BLaER1 (cell line): ENCODE measurements around the gene KLRD1.
"Not testable (repeated sequence)": the region's sequence is repeated elsewhere in the genome, so short reads cannot be mapped to it uniquely, and the experiment has no call there.

Source experiments
- H3K27ac ChIP-seq: shearing (Covaris generic); formaldehyde crosslinking; 2 replicates; pipeline ENCODE4 v1.8.1; 2022
- H3K27me3 ChIP-seq: shearing (Covaris generic); formaldehyde crosslinking; 2 replicates; pipeline ENCODE4 v1.8.1; 2022
- H3K36me3 ChIP-seq: shearing (Covaris generic); formaldehyde crosslinking; 2 replicates; pipeline ENCODE4 v1.8.1; 2022
- H3K4me1 ChIP-seq: shearing (Covaris generic); formaldehyde crosslinking; 2 replicates; pipeline ENCODE4 v1.8.1; 2022
- H3K4me2 ChIP-seq: shearing (Covaris generic); formaldehyde crosslinking; 2 replicates; pipeline ENCODE4 v1.8.1; 2022
- H3K4me3 ChIP-seq: shearing (Covaris generic); formaldehyde crosslinking; 2 replicates; pipeline ENCODE4 v1.8.1; 2022
- H3K9ac ChIP-seq: shearing (Covaris generic); formaldehyde crosslinking; 2 replicates; pipeline ENCODE4 v1.8.1; 2022
- H3K9me3 ChIP-seq: shearing (Covaris generic); formaldehyde crosslinking; 2 replicates; pipeline ENCODE4 v1.8.1; 2022
- H4K20me1 ChIP-seq: shearing (Covaris generic); formaldehyde crosslinking; 2 replicates; pipeline ENCODE4 v1.8.1; 2022
- Cebpa-rat ChIP-seq: shearing (Covaris generic); IDR thresholded peaks from 2 replicates; pipeline ENCODE4 v1.8.1; 2022

Gene KLRD1

GRCh38 chr12:10293151-10293550 is 14.5 kb upstream of the KLRD1 start:
- no peaks in the 10 kb centered on the region for H4K20me1 ChIP-seq
- no peak overlapping the region for H3K4me3 ChIP-seq
- TF ChIP-seq Cebpa-rat: no peak
- H3K9ac ChIP-seq: no peak overlapping the region
- H3K27me3 ChIP-seq: no peaks in the 10 kb centered on the region
- no peaks in the 10 kb centered on the region for H3K36me3 ChIP-seq
- no peak overlapping the region for H3K27ac ChIP-seq
- H3K4me1 ChIP-seq: no peaks in the 10 kb centered on the region
- H3K9me3 ChIP-seq: no peaks in the 10 kb centered on the region
- no peak overlapping the region for H3K4me2 ChIP-seq

GRCh38 chr12:10293570-10294227 is 14.0 kb upstream of the KLRD1 start:
- Histone ChIP-seq H3K27me3 (no peaks in the 10 kb centered on the region), H3K36me3 (no peaks in the 10 kb centered on the region), H4K20me1 (no peaks in the 10 kb centered on the region), H3K4me1 (no peaks in the 10 kb centered on the region), H3K4me3 (no peak overlapping the region), H3K9me3 (no peaks in the 10 kb centered on the region), H3K9ac (no peak overlapping the region), H3K4me2 (no peak overlapping the region), H3K27ac (no peak overlapping the region)
- no peak for TF ChIP-seq Cebpa-rat

- no peak overlapping the region for H3K9ac ChIP-seq
- no peaks in the 10 kb centered on the region for H4K20me1 ChIP-seq
- H3K4me1 ChIP-seq: no peaks in the 10 kb centered on the region
- TF ChIP-seq Cebpa-rat: no peak
- no peak overlapping the region for H3K27ac ChIP-seq
- H3K4me2 ChIP-seq: no peak overlapping the region
- no peak overlapping the region for H3K4me3 ChIP-seq
- H3K27me3 ChIP-seq: no peaks in the 10 kb centered on the region
- H3K36me3 ChIP-seq: no peaks in the 10 kb centered on the region
- peaks cover 15% of the 10 kb centered on the region for H3K9me3 ChIP-seq
Observed at GRCh38 chr12:10301103-10301502, 6.6 kb upstream of the KLRD1 start.

- TF ChIP-seq Cebpa-rat: no peak
- H3K9me3 ChIP-seq: peaks cover 15% of the 10 kb centered on the region
- no peaks in the 10 kb centered on the region for H3K27me3 ChIP-seq
- no peak overlapping the region for H3K4me2 ChIP-seq
- H3K27ac ChIP-seq: no peak overlapping the region
- H3K4me3 ChIP-seq: no peak overlapping the region
- H3K9ac ChIP-seq: no peak overlapping the region
- no peaks in the 10 kb centered on the region for H3K4me1 ChIP-seq
- no peaks in the 10 kb centered on the region for H3K36me3 ChIP-seq
- no peaks in the 10 kb centered on the region for H4K20me1 ChIP-seq
Observed at GRCh38 chr12:10304161-10304574, 3.5 kb upstream of the KLRD1 start.

DNA sequence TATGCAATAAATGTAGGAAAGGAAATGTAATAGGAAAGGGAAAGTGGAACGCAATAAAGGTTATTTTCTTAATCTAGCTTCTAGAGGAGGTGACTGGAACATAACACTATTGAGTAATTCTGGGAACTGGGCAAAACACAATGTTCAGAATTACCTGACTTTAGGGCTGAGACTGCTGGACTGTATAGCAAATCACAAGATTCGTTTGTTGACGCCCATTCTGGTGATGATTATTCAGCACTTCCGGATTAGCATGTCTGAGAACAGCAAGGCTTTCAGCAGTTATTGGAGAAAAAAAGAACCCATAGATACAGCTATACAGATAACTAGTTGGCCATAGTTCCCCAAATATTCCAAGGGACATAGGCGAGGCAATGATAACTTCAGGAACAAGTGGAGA is 2.3 kb upstream of the KLRD1 start:
- H3K9ac ChIP-seq: no peak overlapping the region
- TF ChIP-seq Cebpa-rat: no peak
- H3K27me3 ChIP-seq: no peaks in the 10 kb centered on the region
- H4K20me1 ChIP-seq: no peaks in the 10 kb centered on the region
- no peaks in the 10 kb centered on the region for H3K4me1 ChIP-seq
- peaks cover 15% of the 10 kb centered on the region for H3K9me3 ChIP-seq
- no peak overlapping the region for H3K4me3 ChIP-seq
- H3K36me3 ChIP-seq: no peaks in the 10 kb centered on the region
- H3K4me2 ChIP-seq: no peak overlapping the region
- H3K27ac ChIP-seq: no peak overlapping the region

GRCh38 chr12:10310926-10311720 is 3.5 kb downstream of the KLRD1 start:
- H3K36me3 ChIP-seq: no peaks in the 10 kb centered on the region
- no peak overlapping the region for H3K4me3 ChIP-seq
- TF ChIP-seq Cebpa-rat: no peak
- H3K27me3 ChIP-seq: no peaks in the 10 kb centered on the region
- no peak overlapping the region for H3K4me2 ChIP-seq
- H3K4me1 ChIP-seq: no peaks in the 10 kb centered on the region
- no peaks in the 10 kb centered on the region for H3K9me3 ChIP-seq
- H3K27ac ChIP-seq: no peak overlapping the region
- no peaks in the 10 kb centered on the region for H4K20me1 ChIP-seq
- H3K9ac ChIP-seq: no peak overlapping the region

GRCh38 chr12:10319388-10319787 is 11.7 kb downstream of the KLRD1 start:
- H4K20me1 ChIP-seq: no peaks in the 10 kb centered on the region
- no peak overlapping the region for H3K4me2 ChIP-seq
- H3K36me3 ChIP-seq: no peaks in the 10 kb centered on the region
- H3K27me3 ChIP-seq: no peaks in the 10 kb centered on the region
- H3K27ac ChIP-seq: no peak overlapping the region
- H3K4me1 ChIP-seq: no peaks in the 10 kb centered on the region
- H3K9me3 ChIP-seq: no peaks in the 10 kb centered on the region
- TF ChIP-seq Cebpa-rat: no peak
- no peak overlapping the region for H3K9ac ChIP-seq
- H3K4me3 ChIP-seq: no peak overlapping the region

DNA sequence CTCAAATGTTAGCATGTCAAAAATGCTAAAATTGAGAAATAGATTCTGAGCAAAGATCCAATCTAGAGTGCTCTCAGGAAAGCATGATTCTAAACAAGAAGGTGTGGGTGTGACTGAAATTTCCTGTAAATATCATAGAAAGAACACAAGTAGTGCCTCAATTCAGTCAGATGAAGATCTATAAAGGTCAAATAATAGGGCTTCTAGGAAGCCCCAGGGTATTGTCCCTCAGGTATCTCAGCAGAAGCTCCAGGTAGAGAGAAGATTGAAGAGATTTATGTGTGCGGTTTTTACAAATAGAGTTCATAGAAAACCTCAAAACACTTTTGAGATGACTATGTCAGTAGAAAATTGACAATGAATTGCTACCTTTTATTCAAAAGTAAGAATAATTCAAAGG is 13.0 kb downstream of the KLRD1 start:
- no peak for TF ChIP-seq Cebpa-rat
- Histone ChIP-seq H3K4me1 (no peaks in the 10 kb centered on the region), H3K27me3 (no peaks in the 10 kb centered on the region), H3K4me2 (no peak overlapping the region), H3K9me3 (no peaks in the 10 kb centered on the region), H3K36me3 (no peaks in the 10 kb centered on the region), H3K27ac (no peak overlapping the region), H3K4me3 (no peak overlapping the region), H4K20me1 (no peaks in the 10 kb centered on the region), H3K9ac (no peak overlapping the region)

DNA sequence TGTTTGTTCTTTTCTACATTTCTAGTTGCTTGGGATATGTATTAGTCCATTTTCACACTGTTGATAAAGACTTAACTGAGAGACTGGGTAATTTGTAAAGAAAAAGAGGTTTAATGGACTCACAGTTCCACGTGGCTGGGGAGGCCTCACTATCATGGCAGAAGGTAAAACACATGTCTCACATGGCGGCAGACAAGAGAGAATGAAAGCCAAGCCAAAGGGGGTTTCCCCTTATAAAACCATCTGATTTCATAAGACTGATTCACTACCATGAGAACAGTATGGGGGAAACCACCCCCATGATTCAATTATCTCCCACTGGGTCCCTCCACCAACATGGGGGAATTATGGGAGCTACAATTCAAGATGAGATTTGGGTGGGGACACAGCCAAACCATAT is 21.0 kb downstream of the KLRD1 start:
- not testable (repeated sequence) for H3K27ac ChIP-seq

GRCh38 chr12:10331642-10332239 is 24.1 kb downstream of the KLRD1 start:
- peaks cover 6% of the 10 kb centered on the region for H3K9me3 ChIP-seq
- no peak overlapping the region for H3K9ac ChIP-seq
- no peak for TF ChIP-seq Cebpa-rat
- H3K36me3 ChIP-seq: no peaks in the 10 kb centered on the region
- H3K4me2 ChIP-seq: no peak overlapping the region
- H3K27ac ChIP-seq: no peak overlapping the region
- H3K27me3 ChIP-seq: no peaks in the 10 kb centered on the region
- no peaks in the 10 kb centered on the region for H3K4me1 ChIP-seq
- H4K20me1 ChIP-seq: no peaks in the 10 kb centered on the region
- no peak overlapping the region for H3K4me3 ChIP-seq

More for the DNA sequence above, 21.0 kb downstream of the KLRD1 start:
- H3K36me3 ChIP-seq, H3K4me1 ChIP-seq, H3K9ac ChIP-seq, H3K4me3 ChIP-seq, H3K4me2 ChIP-seq, H4K20me1 ChIP-seq, H3K27me3 ChIP-seq: not testable (repeated sequence)
- H3K9me3 ChIP-seq: peaks cover 11% of the 10 kb centered on the region

DNA sequence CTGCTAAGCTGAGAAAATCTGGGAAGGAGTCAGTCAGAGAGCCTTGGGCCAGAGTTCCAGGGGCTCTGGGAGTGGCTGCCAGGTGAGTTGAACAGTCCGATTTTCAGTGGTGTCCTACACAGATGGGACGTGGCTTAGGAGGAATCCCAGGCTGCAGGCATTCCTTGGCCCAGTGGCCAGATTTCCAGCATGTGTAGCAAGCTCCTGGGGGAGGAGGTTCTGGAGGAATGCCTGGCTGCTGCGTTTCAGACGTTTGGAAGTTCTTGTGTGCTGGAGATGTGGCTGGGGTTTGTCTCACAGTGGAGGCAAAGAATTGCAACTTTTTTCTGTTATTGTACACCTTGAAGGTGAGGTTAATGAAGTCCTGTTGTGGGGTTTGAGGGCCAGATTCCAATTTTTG is 28.5 kb downstream of the KLRD1 start:
- H3K36me3 ChIP-seq, H3K9ac ChIP-seq, H3K27me3 ChIP-seq, H4K20me1 ChIP-seq, H3K4me1 ChIP-seq, H3K4me3 ChIP-seq, H3K4me2 ChIP-seq, H3K9me3 ChIP-seq, H3K27ac ChIP-seq: not testable (repeated sequence)

GRCh38 chr12:10338470-10338869 is 30.8 kb downstream of the KLRD1 start:
- H3K4me2 ChIP-seq: not testable (repeated sequence)

More at GRCh38 chr12:10338470-10338869, 30.8 kb downstream of the KLRD1 start:
- H3K27me3 ChIP-seq, H3K9ac ChIP-seq, H3K27ac ChIP-seq, H3K36me3 ChIP-seq, H4K20me1 ChIP-seq, H3K4me3 ChIP-seq: not testable (repeated sequence)
- Histone ChIP-seq H3K9me3 (peaks cover 17% of the 10 kb centered on the region), H3K4me1 (peaks cover 15% of the 10 kb centered on the region; the same call in 1 of the 2 replicates)
